Measurements from ENCODE around the gene LY6G5C. TPM values are rescaled to one million over a fixed set of nuclear protein-coding genes. Genes with fewer than 3 reads are reported as not detected.

Gene LY6G5C
- total and polyA plus RNA-seq, 2 of the 13 experiments (the other 11 are each of a cell fraction or from before 2014, with no cell fraction given): 0.33 to 0.55 TPM

GRCh38 chr6:31665501-31666336 lies 15.1 kb downstream of the LY6G5C start, which contains the start of gene CSNK2B (continued):
- TF ChIP-seq RXRB (CRISPR knock-in tag; IDR thresholded peaks at IDR 0.05; ENCODE audit: borderline replicate concordance) (no peak), SNAPC4 (CRISPR knock-in tag; IDR thresholded peaks at IDR 0.05) (peak; percentile 61; the same call in 1 of the 2 replicates), YY1 (IDR thresholded peaks at IDR 0.05; ENCODE audit: insufficient read depth, insufficient replicate concordance, low read depth, low read length) (peak; percentile 84), ZBTB37 (CRISPR knock-in tag; IDR thresholded peaks at IDR 0.05) (0 out of 2 replicates have a peak, but pooled peaks have one; percentile 49), KDM5A (IDR thresholded peaks at IDR 0.05; ENCODE audit: borderline replicate concordance, low read length) (peak; percentile 81), SRY (CRISPR knock-in tag; IDR thresholded peaks at IDR 0.05) (peak; percentile 86), CHCHD3 (CRISPR knock-in tag; IDR thresholded peaks at IDR 0.05) (peak; percentile 84; the same call in 1 of the 2 replicates), ZNF639 (CRISPR knock-in tag; conservative IDR thresholded peaks at IDR 0.05) (0 out of 2 replicates have a peak, but pooled peaks have one; percentile 62), CEBPG (CRISPR knock-in tag; IDR thresholded peaks at IDR 0.05) (peak; percentile 27; the same call in 1 of the 2 replicates), XRCC5 (optimal IDR thresholded peaks at IDR 0.05; ENCODE audit: low read length) (peak; percentile 13), ZBTB26 (CRISPR knock-in tag; IDR thresholded peaks at IDR 0.05; ENCODE audit: borderline replicate concordance) (peak; percentile 56; the same call in 1 of the 2 replicates), NFYC (CRISPR knock-in tag; IDR thresholded peaks at IDR 0.05) (peak; percentile 69), SMYD3 (CRISPR knock-in tag; IDR thresholded peaks at IDR 0.05) (peak; percentile 97), HMGXB3 (CRISPR knock-in tag; IDR thresholded peaks at IDR 0.05; ENCODE audit: borderline replicate concordance) (peak; percentile 98)
